Gastroesophageal sphincter (tissue), 4 donors: ENCODE data around the gene WDFY1. TPM values are rescaled to one million over a fixed set of nuclear protein-coding genes. Genes with fewer than 3 reads are reported as not detected.
A peak's percentile ranks its signal among the peaks of the same experiment; 100 is the strongest.

Source experiments
- ATAC-seq: fragments of 150-250 bp; one replicate; pipeline ENCODE4 v1.9.1; 2016; ENCODE audit warnings: mild to moderate bottlenecking, moderate library complexity
- H3K27ac ChIP-seq, 4 donors: fragments of 200-600 bp; sonication (generic) in 3 of 4; 1 replicate in 3 of 4; 2 replicates in 1 of 4; pipeline ENCODE4 v1.5.1; 2016 to 2019
- H3K27me3 ChIP-seq: fragments of 200-600 bp; sonication (generic); one replicate; pipeline ENCODE4 v1.5.1; 2019
- H3K36me3 ChIP-seq, 2 donors: fragments of 200-600 bp; sonication (generic); one replicate each; pipeline ENCODE4 v1.5.1; 2019; ENCODE audit warnings: control low read depth in 1 of 2
- H3K4me1 ChIP-seq, 3 donors: fragments of 200-600 bp; sonication (generic); 1 replicate in 2 of 3; 2 replicates in 1 of 3; pipeline ENCODE4 v1.5.1; 2016 to 2019; ENCODE audit warnings: control low read depth in 2 of 3
- H3K4me3 ChIP-seq, 2 donors: fragments of 200-600 bp; sonication (generic); one replicate each; pipeline ENCODE4 v1.5.1; 2019; ENCODE audit warnings: mild to moderate bottlenecking in 1 of 2, moderate library complexity in 1 of 2
- H3K9me3 ChIP-seq, 3 donors: fragments of 200-600 bp; sonication (generic); one replicate each; pipeline ENCODE4 v1.5.1; 2017 to 2019; ENCODE audit warnings: control low read depth in 2 of 3
- EP300 ChIP-seq: sonication (generic); formaldehyde crosslinking; IDR thresholded peaks from one replicate; pipeline ENCODE4 v1.6.1; 2017; ENCODE audit warnings: antibody characterized with exemption, mild to moderate bottlenecking
- POLR2A ChIP-seq, 2 donors: fragments of 450-650 bp; IDR thresholded peaks; one replicate each; pipeline ENCODE4 v1.6.1; 2017; ENCODE audit warnings: antibody characterized with exemption in 2 of 2, mild to moderate bottlenecking in 2 of 2, moderate library complexity in 1 of 2
- POLR2AphosphoS5 ChIP-seq: sonication (generic); formaldehyde crosslinking; IDR thresholded peaks from one replicate; pipeline ENCODE4 v1.6.1; 2017; ENCODE audit warnings: antibody characterized with exemption
- WGBS, 2 donors: methylation state at CpG; one replicate each; pipeline ENCODE4 v1.1.5; 2018; ENCODE audit warnings: low coverage in 1 of 2; 5-methylcytosine and 5-hydroxymethylcytosine counted together
- total RNA-seq, 4 donors: library from RNA; depleted of rRNA; stranded (reverse); fragments of >200 nt; gene quantifications; one replicate each; pipeline ENCODE4 v1.1.0, GENCODE V29; 2016
- TF ChIP-seq, protein P1 (sequence below), 4 experiments: fragments of 200-600 bp in 2 of 4; fragments of 450-650 bp in 2 of 4; sonication (generic) in 1 of 4; IDR thresholded peaks; one replicate each; pipeline ENCODE4 v1.5.1; 2017 to 2019; ENCODE audit warnings: antibody characterized with exemption in 4 of 4, mild to moderate bottlenecking in 2 of 4, moderate library complexity in 2 of 4

The WDFY1 gene
- total RNA-seq, 4 donors from 2014 or later: 26.3 to 49.7 (median 39.3) TPM

DNA sequence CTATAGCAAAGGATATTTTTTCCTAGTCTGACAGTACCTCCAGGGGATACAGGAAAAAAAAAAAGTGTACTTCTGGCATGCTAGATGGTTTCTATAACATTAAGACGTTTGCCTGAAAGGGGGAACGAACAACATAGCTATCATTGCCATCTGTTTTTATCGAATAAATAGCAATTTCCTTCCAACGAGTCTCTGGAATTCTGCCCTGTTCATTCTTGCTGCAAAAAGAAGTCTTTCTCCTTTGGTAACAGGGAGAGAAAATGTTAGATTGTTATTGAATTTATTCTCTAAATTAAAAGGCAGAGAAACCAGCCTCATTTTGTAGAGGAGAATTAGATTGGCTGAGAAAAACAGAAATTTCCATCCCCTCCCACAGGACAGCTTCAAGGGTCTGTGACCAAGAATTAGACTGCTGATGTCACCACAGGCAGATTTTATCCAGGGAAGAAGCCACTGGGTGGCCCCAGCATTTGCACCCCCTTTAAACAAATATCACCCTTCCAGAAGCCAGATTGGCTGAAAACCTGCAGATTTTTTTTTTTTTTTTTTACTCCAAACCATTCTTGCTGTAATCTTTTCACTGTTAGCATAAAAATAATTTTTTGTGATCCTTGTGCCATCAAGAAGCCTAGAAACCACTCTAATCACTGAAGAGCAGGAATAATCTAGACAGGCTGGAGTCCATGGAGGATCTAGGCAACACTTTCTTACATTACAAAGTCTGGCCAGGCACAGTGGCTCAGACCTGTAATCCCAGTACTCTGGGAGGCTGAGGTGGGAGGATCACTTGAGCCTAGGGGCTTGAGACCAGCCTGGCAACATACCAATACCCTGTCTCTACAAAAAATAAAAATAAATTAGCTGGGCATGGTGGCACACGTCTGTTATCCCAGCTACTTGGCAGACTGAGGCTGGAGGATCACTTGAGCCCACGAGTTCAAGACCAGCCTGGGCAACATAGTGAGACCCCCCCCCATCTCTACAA, 12.0 kb downstream of the WDFY1 start:
- 45 to 47% methylated on average over 5 of the region's 6 CpGs for WGBS, 2 donors
- Histone ChIP-seq H3K4me1 (peaks cover 12 to 82% (median 31%) of the 10 kb centered on the region in 3 donors), H3K27me3 (no peaks in the 10 kb centered on the region), H3K4me3 (no peak overlapping the region), H3K36me3 (no peaks in the 10 kb centered on the region), H3K9me3 (no peaks in the 10 kb centered on the region), H3K27ac (no peak overlapping the region)
- TF ChIP-seq, protein P1, sequence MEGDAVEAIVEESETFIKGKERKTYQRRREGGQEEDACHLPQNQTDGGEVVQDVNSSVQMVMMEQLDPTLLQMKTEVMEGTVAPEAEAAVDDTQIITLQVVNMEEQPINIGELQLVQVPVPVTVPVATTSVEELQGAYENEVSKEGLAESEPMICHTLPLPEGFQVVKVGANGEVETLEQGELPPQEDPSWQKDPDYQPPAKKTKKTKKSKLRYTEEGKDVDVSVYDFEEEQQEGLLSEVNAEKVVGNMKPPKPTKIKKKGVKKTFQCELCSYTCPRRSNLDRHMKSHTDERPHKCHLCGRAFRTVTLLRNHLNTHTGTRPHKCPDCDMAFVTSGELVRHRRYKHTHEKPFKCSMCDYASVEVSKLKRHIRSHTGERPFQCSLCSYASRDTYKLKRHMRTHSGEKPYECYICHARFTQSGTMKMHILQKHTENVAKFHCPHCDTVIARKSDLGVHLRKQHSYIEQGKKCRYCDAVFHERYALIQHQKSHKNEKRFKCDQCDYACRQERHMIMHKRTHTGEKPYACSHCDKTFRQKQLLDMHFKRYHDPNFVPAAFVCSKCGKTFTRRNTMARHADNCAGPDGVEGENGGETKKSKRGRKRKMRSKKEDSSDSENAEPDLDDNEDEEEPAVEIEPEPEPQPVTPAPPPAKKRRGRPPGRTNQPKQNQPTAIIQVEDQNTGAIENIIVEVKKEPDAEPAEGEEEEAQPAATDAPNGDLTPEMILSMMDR (IDR thresholded peaks at IDR 0.05): no peak
- ATAC-seq: no peak

DNA sequence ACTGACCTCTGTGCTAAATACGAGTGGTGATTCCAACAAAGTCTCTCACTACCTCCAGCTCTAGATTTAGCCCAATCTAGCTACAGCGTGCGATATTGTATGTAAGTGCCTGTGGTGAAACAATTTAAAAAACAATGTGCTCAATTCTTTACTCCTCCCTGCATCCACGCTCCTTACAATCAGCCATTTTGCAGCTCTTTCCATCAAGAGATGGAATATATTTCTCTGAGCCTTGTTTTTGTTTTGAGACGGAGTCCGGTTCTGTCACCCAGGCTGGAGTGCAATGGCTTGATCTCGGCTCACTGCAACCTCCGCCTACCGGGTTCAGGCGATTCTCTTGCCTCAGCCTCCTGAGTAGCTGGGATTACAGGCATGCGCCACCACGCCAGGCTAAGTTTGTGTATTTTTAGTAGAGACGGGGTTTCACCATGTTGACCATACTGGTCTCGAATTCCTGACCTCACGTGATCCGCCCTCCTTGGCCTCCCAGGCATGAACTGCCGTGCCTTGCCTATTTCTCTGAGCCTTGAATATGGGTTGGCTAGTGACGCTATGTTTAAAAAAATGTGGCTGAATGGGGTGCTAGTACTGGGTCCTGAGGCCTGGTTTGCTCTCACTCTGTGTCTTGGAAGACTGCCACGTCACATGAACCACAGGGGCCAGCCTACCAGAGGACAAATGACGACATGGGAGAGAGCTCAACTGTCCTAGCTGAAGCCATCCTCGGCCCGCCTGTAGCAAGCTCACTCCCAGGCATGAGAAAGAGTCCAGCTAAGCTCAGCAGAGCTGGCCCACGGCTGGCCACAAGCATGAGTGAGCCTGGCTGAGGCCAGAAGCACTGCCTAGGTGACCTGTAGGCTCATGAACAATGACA, 14.8 kb downstream of the WDFY1 start:
- H3K4me3 ChIP-seq: no peak overlapping the region
- 76 to 78% methylated on average over 11 to 16 of the region's 23 CpGs for WGBS, 2 donors
- peak; percentile 70 for ATAC-seq
- H3K9me3 ChIP-seq: peaks cover 0 to 14% (median 0%) of the 10 kb centered on the region in 3 donors
- TF ChIP-seq, protein P1 (IDR thresholded peaks at IDR 0.05): no peak
- TF ChIP-seq POLR2A (IDR thresholded peaks at IDR 0.05) (no peak), POLR2AphosphoS5 (no peak), EP300 (no peak)
- no peaks in the 10 kb centered on the region for H3K36me3 ChIP-seq
- H3K27me3 ChIP-seq: no peaks in the 10 kb centered on the region
- H3K27ac ChIP-seq: no peak overlapping the region
- H3K4me1 ChIP-seq: peaks cover 0 to 54% (median 13%) of the 10 kb centered on the region in 3 donors

DNA sequence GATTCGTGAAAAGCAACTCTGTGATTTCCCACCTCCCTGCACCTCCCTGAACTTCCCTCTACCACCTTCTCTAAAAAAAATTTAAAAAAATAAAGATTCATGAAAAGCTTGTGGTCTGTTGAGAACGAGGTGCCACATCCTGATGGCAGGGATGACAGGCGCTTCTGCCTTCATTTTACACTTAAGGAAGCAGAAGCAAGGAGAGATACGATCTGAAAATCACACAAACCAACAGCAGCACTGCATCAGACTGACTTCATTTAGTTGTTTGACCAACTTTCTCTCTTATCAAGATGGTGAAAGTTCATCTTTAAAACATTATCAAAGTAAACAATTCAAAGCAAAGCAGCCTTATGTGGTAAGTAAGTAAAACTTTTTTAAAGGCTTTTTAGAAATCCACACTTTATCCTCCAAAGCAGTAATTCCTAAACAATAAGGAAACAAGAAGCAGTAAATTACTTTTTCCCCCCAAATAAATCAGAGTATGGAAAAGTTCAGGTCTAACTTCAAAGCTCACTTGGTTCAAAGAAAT, 15.5 kb downstream of the WDFY1 start:
- no peaks in the 10 kb centered on the region for H3K27me3 ChIP-seq
- peaks cover 0 to 47% (median 8%) of the 10 kb centered on the region in 3 donors for H3K4me1 ChIP-seq
- no peak overlapping the region for H3K4me3 ChIP-seq
- no peak for TF ChIP-seq EP300
- TF ChIP-seq POLR2A (IDR thresholded peaks at IDR 0.05): no peak
- no peak for TF ChIP-seq POLR2AphosphoS5
- TF ChIP-seq, protein P1 (IDR thresholded peaks at IDR 0.05): no peak
- ATAC-seq: no peak
- H3K9me3 ChIP-seq: peaks cover 0 to 14% (median 0%) of the 10 kb centered on the region in 3 donors
- no peaks in the 10 kb centered on the region for H3K36me3 ChIP-seq
- WGBS, 2 donors: 43 to 48% methylated on average over 1 to 3 of the region's 4 CpGs
- no peak overlapping the region for H3K27ac ChIP-seq

DNA sequence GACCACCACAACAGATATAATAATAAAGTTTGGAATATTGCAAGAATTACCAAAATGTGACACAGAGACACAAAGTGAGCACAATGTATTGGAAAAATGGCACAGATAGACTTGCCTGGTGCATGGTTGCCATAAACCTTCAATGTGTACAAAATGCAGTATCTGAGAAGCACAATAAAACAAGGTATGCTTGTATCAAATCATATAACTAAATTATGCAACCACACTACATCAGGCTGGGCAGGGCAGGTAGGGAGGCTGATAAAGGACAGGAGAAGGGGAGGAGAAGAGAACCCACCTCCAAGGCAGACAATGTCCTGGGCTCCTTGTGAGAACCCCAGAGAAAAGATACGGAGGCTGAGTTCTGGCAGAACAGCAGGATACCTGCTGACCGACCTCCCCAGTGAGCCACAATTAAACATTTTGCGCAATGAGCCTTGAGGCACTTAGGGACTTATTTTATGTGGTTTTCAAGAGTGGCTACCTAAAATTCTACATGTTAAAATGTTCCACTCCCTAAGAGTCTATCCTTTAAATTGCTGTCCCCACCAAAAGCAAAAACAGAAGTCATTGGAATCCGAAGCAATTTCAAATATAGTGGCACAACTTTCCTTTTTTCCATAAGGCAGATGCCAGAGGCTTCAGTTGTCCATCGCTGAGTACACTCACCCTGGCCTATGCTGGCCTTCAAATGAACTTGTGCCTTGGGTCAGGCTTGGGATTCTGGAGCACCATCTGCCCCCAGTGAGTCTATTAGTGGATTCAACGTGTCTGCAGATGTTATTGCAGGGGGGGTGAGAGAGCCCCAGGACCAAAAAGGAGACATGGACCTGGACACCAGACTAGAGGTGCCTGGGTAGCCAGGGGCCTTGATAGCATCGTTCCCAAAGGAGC, 16.8 kb downstream of the WDFY1 start:
- H3K4me1 ChIP-seq: peaks cover 0 to 36% (median 5%) of the 10 kb centered on the region in 3 donors
- 92 to 100% methylated on average over 5 to 6 of the region's 7 CpGs for WGBS, 2 donors
- peaks cover 0 to 14% (median 0%) of the 10 kb centered on the region in 3 donors for H3K9me3 ChIP-seq
- H3K4me3 ChIP-seq: no peak overlapping the region
- H3K36me3 ChIP-seq: no peaks in the 10 kb centered on the region
- TF ChIP-seq, protein P1 (IDR thresholded peaks at IDR 0.05): no peak
- TF ChIP-seq EP300: no peak
- TF ChIP-seq POLR2AphosphoS5: no peak
- TF ChIP-seq POLR2A (IDR thresholded peaks at IDR 0.05): no peak
- no peaks in the 10 kb centered on the region for H3K27me3 ChIP-seq
- no peak overlapping the region for H3K27ac ChIP-seq
- no peak for ATAC-seq
